Mammary epithelial cell (primary cell): ENCODE data around the gene C9orf78.

Source experiments
- EZH2 ChIP-seq: IDR thresholded peaks from 2 replicates; pipeline ENCODE4 v1.6.1; 2012; ENCODE audit warnings: low read length, inconsistent platforms, borderline replicate concordance
- TF ChIP-seq, protein P1 (sequence below), 2 donors: IDR thresholded peaks in 1 of 2; conservative IDR thresholded peaks in 1 of 2; 2 replicates each; pipeline ENCODE4 v1.5.1; 2011 to 2012; ENCODE audit warnings: inconsistent platforms in 2 of 2, low read length in 2 of 2, mild to moderate bottlenecking in 2 of 2, control low read depth in 1 of 2, low read depth in 1 of 2; ENCODE audit not compliant: insufficient read depth in 1 of 2; ENCODE audit errors: extremely low read depth in 1 of 2

DNA sequence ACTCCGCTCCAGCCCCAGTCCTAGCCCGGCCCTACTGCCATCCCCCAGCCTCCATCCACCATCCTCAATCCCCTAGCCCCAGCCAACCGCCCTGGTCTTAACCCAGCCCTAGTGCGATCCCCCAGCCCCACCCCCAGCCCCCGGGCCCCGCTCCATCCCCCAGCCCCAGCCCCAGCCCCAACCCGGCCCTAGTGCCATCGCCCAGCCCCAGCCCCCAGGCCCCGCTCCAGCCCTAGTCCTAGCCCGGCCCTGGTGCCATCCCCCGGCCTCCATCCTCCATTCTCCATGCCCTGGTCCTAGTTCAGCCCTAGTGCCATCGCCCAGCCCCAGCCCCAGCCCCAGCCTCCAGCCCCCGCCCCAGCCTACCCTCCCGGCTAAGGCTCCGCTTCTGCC is 11.5 kb downstream of the C9orf78 start:
- TF ChIP-seq, protein P1, sequence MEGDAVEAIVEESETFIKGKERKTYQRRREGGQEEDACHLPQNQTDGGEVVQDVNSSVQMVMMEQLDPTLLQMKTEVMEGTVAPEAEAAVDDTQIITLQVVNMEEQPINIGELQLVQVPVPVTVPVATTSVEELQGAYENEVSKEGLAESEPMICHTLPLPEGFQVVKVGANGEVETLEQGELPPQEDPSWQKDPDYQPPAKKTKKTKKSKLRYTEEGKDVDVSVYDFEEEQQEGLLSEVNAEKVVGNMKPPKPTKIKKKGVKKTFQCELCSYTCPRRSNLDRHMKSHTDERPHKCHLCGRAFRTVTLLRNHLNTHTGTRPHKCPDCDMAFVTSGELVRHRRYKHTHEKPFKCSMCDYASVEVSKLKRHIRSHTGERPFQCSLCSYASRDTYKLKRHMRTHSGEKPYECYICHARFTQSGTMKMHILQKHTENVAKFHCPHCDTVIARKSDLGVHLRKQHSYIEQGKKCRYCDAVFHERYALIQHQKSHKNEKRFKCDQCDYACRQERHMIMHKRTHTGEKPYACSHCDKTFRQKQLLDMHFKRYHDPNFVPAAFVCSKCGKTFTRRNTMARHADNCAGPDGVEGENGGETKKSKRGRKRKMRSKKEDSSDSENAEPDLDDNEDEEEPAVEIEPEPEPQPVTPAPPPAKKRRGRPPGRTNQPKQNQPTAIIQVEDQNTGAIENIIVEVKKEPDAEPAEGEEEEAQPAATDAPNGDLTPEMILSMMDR (conservative IDR thresholded peaks at IDR 0.05 in 1 of 2, IDR thresholded peaks at IDR 0.05 in 1 of 2; ENCODE audit: extremely low read depth in 1 of 2, insufficient read depth in 1 of 2, low read depth in 1 of 2, low read length in 2 of 2) = no peak
- TF ChIP-seq EZH2 = no peak
